Subcutaneous abdominal adipose tissue (tissue), 5 donors: ENCODE measurements around the gene ANKRD13D.

Experiments
- H3K27ac ChIP-seq: one replicate; pipeline ENCODE4 v1.7.0; 2013; ENCODE audit warnings: low read depth, mild to moderate bottlenecking, inconsistent platforms, low read length, moderate library complexity
- H3K27me3 ChIP-seq, 5 donors: one replicate each; pipeline ENCODE4 v1.7.0; 2013; ENCODE audit warnings: low read length in 5 of 5, inconsistent platforms in 1 of 5; ENCODE audit not compliant: control insufficient read depth in 5 of 5, insufficient read depth in 4 of 5
- H3K36me3 ChIP-seq, 5 donors: one replicate each; pipeline ENCODE4 v1.7.0; 2013; ENCODE audit warnings: low read length in 5 of 5; ENCODE audit not compliant: control insufficient read depth in 5 of 5, insufficient read depth in 5 of 5
- H3K4me1 ChIP-seq, 5 donors: one replicate each; pipeline ENCODE4 v1.7.0; 2013; ENCODE audit warnings: low read length in 5 of 5, mild to moderate bottlenecking in 3 of 5, moderate library complexity in 1 of 5; ENCODE audit not compliant: control insufficient read depth in 5 of 5, insufficient read depth in 5 of 5
- H3K4me3 ChIP-seq, 5 donors: one replicate each; pipeline ENCODE4 v1.7.0; 2013; ENCODE audit warnings: low read length in 5 of 5, low read depth in 1 of 5
- H3K9ac ChIP-seq, 5 donors: one replicate each; pipeline ENCODE4 v1.7.0; 2013; ENCODE audit warnings: low read length in 5 of 5, mild to moderate bottlenecking in 4 of 5, moderate library complexity in 3 of 5
- H3K9me3 ChIP-seq, 5 donors: one replicate each; pipeline ENCODE4 v1.7.0; 2013; ENCODE audit warnings: low read length in 5 of 5; ENCODE audit not compliant: control insufficient read depth in 5 of 5
- donor health status: healthy.
- donor health status: healthy.
- donor health status: healthy.
- donor health status: healthy.
- donor health status: healthy.

The ANKRD13D gene

GRCh38 chr11:67289226-67289650 is at the start of gene ANKRD13D:
ANKRD13D (plus strand) TSS chr11:67289303; CDS start chr11:67289461, 158 bp downstream.
- peak within 1 kb of the TSS; percentile 17 to 80 (median 65) for H3K9ac ChIP-seq
- H3K9me3 ChIP-seq, result no peaks in the 10 kb centered on the region
- H3K4me3 ChIP-seq, result peak within 1 kb of the TSS; percentile 45 to 80 (median 77)
- H3K27me3 ChIP-seq, result no peaks in the 10 kb centered on the region
- peaks cover 0 to 50% (median 39%) of the 10 kb centered on the region in 5 donors for H3K36me3 ChIP-seq
- H3K27ac ChIP-seq, result peak within 1 kb of the TSS; percentile 97
- H3K4me1 ChIP-seq, result peaks cover 9 to 69% (median 54%) of the 10 kb centered on the region in 5 donors

GRCh38 chr11:67239783-67240575 is 49.1 kb upstream of the ANKRD13D start:
- H3K36me3 ChIP-seq, result peaks cover 10 to 27% (median 17%) of the 10 kb centered on the region in 5 donors
- no peaks in the 10 kb centered on the region for H3K9me3 ChIP-seq
- H3K4me3 ChIP-seq, result peak overlapping the region; percentile 79 to 98 (median 94)
- peaks cover 13 to 55% (median 46%) of the 10 kb centered on the region in 5 donors for H3K4me1 ChIP-seq
- H3K9ac ChIP-seq, result peak overlapping the region; percentile 93 to 100 (median 95)
- no peaks in the 10 kb centered on the region for H3K27me3 ChIP-seq
- peak overlapping the region; percentile 100 for H3K27ac ChIP-seq

GRCh38 chr11:67240576-67241389 is 48.3 kb upstream of the ANKRD13D start:
- Histone ChIP-seq H3K9me3 (no peaks in the 10 kb centered on the region), H3K4me1 (peaks cover 13 to 55% (median 46%) of the 10 kb centered on the region in 5 donors), H3K36me3 (peaks cover 14 to 34% (median 25%) of the 10 kb centered on the region in 5 donors), H3K27ac (peak overlapping the region; percentile 100), H3K9ac (peak overlapping the region; percentile 93 to 100 (median 95)), H3K4me3 (peak overlapping the region; percentile 79 to 98 (median 94)), H3K27me3 (no peaks in the 10 kb centered on the region)

- Histone ChIP-seq H3K4me1 (peaks cover 13 to 55% (median 46%) of the 10 kb centered on the region in 5 donors), H3K4me3 (no peak overlapping the region), H3K9ac (peak overlapping the region in 4 of 5 donors; percentile 4 to 34 (median 18)), H3K27me3 (no peaks in the 10 kb centered on the region), H3K27ac (no peak overlapping the region), H3K36me3 (peaks cover 23 to 47% (median 35%) of the 10 kb centered on the region in 5 donors), H3K9me3 (no peaks in the 10 kb centered on the region)
Measured at GRCh38 chr11:67242548-67242947, 46.6 kb upstream of the ANKRD13D start.

DNA sequence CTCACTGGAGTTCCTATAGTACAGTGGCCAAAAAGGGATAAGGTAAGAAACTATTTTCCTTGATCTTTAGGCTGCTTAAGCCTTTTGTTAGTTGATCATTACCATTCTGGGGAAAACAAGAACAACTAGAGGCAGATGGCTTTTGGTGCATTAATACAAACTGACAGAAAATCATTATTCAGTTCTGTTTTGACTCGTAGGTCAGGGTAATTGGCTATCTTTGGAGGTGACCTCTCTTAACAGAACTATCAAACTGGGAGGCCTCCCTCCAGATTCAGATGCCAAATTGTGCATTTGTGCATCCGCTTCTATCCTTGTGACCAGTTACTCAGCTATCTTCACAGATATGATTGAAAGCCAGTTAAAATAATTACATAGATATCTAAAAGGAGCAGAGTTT is 46.1 kb upstream of the ANKRD13D start:
- Histone ChIP-seq H3K36me3 (peaks cover 27 to 52% (median 39%) of the 10 kb centered on the region in 5 donors), H3K27ac (no peak overlapping the region), H3K4me3 (no peak overlapping the region), H3K9me3 (no peaks in the 10 kb centered on the region), H3K4me1 (peaks cover 13 to 55% (median 46%) of the 10 kb centered on the region in 5 donors), H3K9ac (peak overlapping the region in 1 of 5 donors; percentile 12), H3K27me3 (no peaks in the 10 kb centered on the region)

DNA sequence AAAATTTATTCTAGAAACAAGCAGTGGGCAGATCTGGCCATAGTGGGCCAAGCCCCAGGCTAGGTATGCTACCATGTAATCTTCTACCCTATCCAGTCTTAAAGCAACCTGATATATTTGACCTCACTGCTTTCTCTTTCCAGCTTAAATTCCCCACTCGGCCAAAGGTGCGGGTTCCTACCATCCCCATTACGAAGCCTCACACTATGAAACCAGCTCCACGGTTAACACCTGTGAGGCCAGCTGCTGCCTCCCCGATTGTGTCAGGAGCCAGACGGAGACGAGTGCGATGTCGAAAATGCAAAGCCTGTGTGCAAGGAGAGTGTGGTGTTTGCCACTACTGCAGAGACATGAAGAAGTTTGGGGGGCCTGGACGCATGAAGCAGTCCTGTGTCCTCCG is 44.1 kb upstream of the ANKRD13D start:
- Histone ChIP-seq H3K36me3 (peaks cover 38 to 72% (median 59%) of the 10 kb centered on the region in 5 donors), H3K27ac (no peak overlapping the region), H3K4me1 (peaks cover 8 to 48% (median 42%) of the 10 kb centered on the region in 5 donors), H3K4me3 (no peak overlapping the region), H3K27me3 (no peaks in the 10 kb centered on the region), H3K9me3 (no peaks in the 10 kb centered on the region), H3K9ac (no peak overlapping the region)

- no peak overlapping the region for H3K4me3 ChIP-seq
- no peaks in the 10 kb centered on the region for H3K9me3 ChIP-seq
- H3K36me3 ChIP-seq, result peaks cover 49 to 95% (median 88%) of the 10 kb centered on the region in 5 donors
- no peaks in the 10 kb centered on the region for H3K27me3 ChIP-seq
- no peak overlapping the region for H3K9ac ChIP-seq
- H3K4me1 ChIP-seq, result peaks cover 0 to 25% (median 21%) of the 10 kb centered on the region in 5 donors
- no peak overlapping the region for H3K27ac ChIP-seq
Measured at GRCh38 chr11:67247946-67248550, 41.1 kb upstream of the ANKRD13D start.

DNA sequence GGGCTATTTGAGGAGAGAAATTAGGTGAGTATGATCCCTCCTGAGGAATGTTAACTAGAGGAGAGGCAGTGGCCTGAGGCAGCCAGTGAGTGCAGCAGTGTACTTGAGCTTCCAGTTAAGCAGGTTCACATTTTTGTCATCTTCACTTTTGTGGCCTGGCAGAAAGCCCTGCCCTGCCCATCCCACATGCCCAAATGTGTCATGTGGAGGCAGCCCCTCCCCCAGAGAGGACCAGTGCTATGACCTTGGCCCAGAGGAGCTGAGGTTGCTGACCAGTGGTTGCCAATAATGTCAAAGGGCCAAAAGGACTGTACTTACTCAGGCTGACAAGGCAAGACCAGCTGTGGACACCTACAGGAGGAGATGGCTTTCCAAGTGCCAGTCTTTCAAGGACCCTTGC is 40.5 kb upstream of the ANKRD13D start:
- Histone ChIP-seq H3K4me1 (peaks cover 0 to 32% (median 24%) of the 10 kb centered on the region in 5 donors), H3K9ac (no peak overlapping the region), H3K9me3 (no peaks in the 10 kb centered on the region), H3K27ac (no peak overlapping the region), H3K27me3 (no peaks in the 10 kb centered on the region), H3K36me3 (peaks cover 50 to 95% (median 92%) of the 10 kb centered on the region in 5 donors), H3K4me3 (no peak overlapping the region)

- no peaks in the 10 kb centered on the region for H3K27me3 ChIP-seq
- no peak overlapping the region for H3K9ac ChIP-seq
- no peak overlapping the region for H3K4me3 ChIP-seq
- H3K27ac ChIP-seq, result no peak overlapping the region
- no peaks in the 10 kb centered on the region for H3K9me3 ChIP-seq
- peaks cover 0 to 34% (median 19%) of the 10 kb centered on the region in 5 donors for H3K4me1 ChIP-seq
- peaks cover 47 to 97% (median 95%) of the 10 kb centered on the region in 5 donors for H3K36me3 ChIP-seq
Measured at GRCh38 chr11:67250059-67251043, 38.8 kb upstream of the ANKRD13D start.
